Activated CD4-positive, alpha-beta memory T cell treated with anti-CD3 and anti-CD28 coated beads, Interleukin-2, amount 10 ng/mL, durations not matched to agents 7 days and 5 days (primary cell): Measurements from ENCODE around the gene CIRBP. TPM values are rescaled to one million over a fixed set of nuclear protein-coding genes. Genes with fewer than 3 reads are reported as not detected.
"Not testable (repeated sequence)": the region's sequence is repeated elsewhere in the genome, so short reads cannot be mapped to it uniquely, and the experiment has no call there.

ENCODE experiments used
- CTCF ChIA-PET: fragments of 350-600 bp; sonication (Branson Sonifier 250); formaldehyde crosslinking; loops from one replicate; lab custom pipeline; 2021; ENCODE audit warnings: antibody characterized with exemption, inconsistent platforms; lab: Charles Lee
- POLR2A ChIA-PET: fragments of 350-600 bp; sonication (Branson Sonifier 250); formaldehyde crosslinking; loops from one replicate; lab custom pipeline; 2021; ENCODE audit warnings: antibody characterized with exemption; lab: Charles Lee
- DNase-seq: peaks from one replicate; pipeline ENCODE4 v3.0.0-alpha.2; 2020
- H3K27ac Mint-ChIP-seq: one replicate; pipeline ENCODE4 v1.8.0; 2021; ENCODE audit warnings: mild to moderate bottlenecking, mixed read lengths
- H3K27me3 Mint-ChIP-seq: one replicate; pipeline ENCODE4 v1.8.0; 2021; ENCODE audit warnings: mixed read lengths
- H3K36me3 Mint-ChIP-seq: one replicate; pipeline ENCODE4 v1.8.0; 2021; ENCODE audit warnings: low read depth, mixed read lengths
- H3K4me1 Mint-ChIP-seq: one replicate; pipeline ENCODE4 v1.8.0; 2021; ENCODE audit warnings: mixed read lengths
- H3K4me3 Mint-ChIP-seq: one replicate; pipeline ENCODE4 v1.8.0; 2021; ENCODE audit warnings: mild to moderate bottlenecking, mixed read lengths
- H3K9me3 Mint-ChIP-seq: one replicate; pipeline ENCODE4 v1.8.0; 2021; ENCODE audit warnings: mixed read lengths
- total RNA-seq, 2 experiments: library from RNA; stranded (reverse); gene quantifications; one replicate each; pipeline ENCODE4 v1.2.3, GENCODE V29; 2021

CIRBP gene
- total RNA-seq, 2 experiments from 2014 or later, result 203 to 204 TPM

- ChIA-PET CTCF (interaction anchor here (0.6 to 5.3 kb wide), 37 partner anchors 9 to 381 kb away, joined by 3 to 412 read pairs (median 5); partner anchors contain the start of genes CIRBP, FAM174C, MED16 and NDUFS7), POLR2A (interaction anchor here (0.7 to 6.9 kb wide), 18 partner anchors 9 to 654 kb away, joined by 3 to 266 read pairs (median 4); partner anchors contain the start of genes ARHGAP45, CIRBP, EFNA2 and FAM174C)
- peaks cover 5% of the 10 kb centered on the region for H3K27me3 Mint-ChIP-seq
- H3K36me3 Mint-ChIP-seq, result peaks cover 2% of the 10 kb centered on the region
- H3K27ac Mint-ChIP-seq, result peak overlapping the region; percentile 89
- peaks cover 38% of the 10 kb centered on the region for H3K4me1 Mint-ChIP-seq
- H3K4me3 Mint-ChIP-seq, result peak overlapping the region; percentile 61
- no peaks in the 10 kb centered on the region for H3K9me3 Mint-ChIP-seq
- DNase-seq, result peak; percentile 88
These were observed 25.1 kb upstream of the CIRBP start for GRCh38 chr19:1243768-1244692.

GRCh38 chr19:1244693-1245451 lies 24.3 kb upstream of the CIRBP start:
- Mint-ChIP-seq H3K36me3 (peaks cover 5% of the 10 kb centered on the region), H3K4me3 (peak overlapping the region; percentile 61), H3K27ac (peak overlapping the region; percentile 89), H3K27me3 (no peaks in the 10 kb centered on the region), H3K9me3 (no peaks in the 10 kb centered on the region), H3K4me1 (peaks cover 38% of the 10 kb centered on the region)
- ChIA-PET CTCF (interaction anchor here (0.6 to 5.3 kb wide), 35 partner anchors 8 to 382 kb away, joined by 3 to 412 read pairs (median 5); partner anchors contain the start of genes CIRBP, FAM174C, MED16 and NDUFS7), POLR2A (interaction anchor here (0.7 to 6.9 kb wide), 17 partner anchors 8 to 653 kb away, joined by 3 to 266 read pairs (median 4); partner anchors contain the start of genes ARHGAP45, CIRBP, EFNA2 and FAM174C)
- no peak for DNase-seq

GRCh38 chr19:1245494-1246264 lies 23.5 kb upstream of the CIRBP start:
- Mint-ChIP-seq H3K4me1 (peaks cover 36% of the 10 kb centered on the region), H3K27me3 (no peaks in the 10 kb centered on the region), H3K36me3 (peaks cover 5% of the 10 kb centered on the region), H3K4me3 (no peak overlapping the region), H3K27ac (no peak overlapping the region), H3K9me3 (no peaks in the 10 kb centered on the region)
- CTCF ChIA-PET, result interaction anchor here (1.0 to 5.3 kb wide), 4 partner anchors 19 to 107 kb away, joined by 3 to 412 read pairs (median 18); partner anchors contain the start of genes CIRBP and FAM174C
- no peak for DNase-seq
- POLR2A ChIA-PET, result interaction anchor here (3.7 to 6.9 kb wide), 2 partner anchors 16 to 22 kb away, joined by 27 to 266 read pairs; partner anchors contain the start of gene CIRBP

- CTCF ChIA-PET, result interaction anchor here (0.7 to 5.3 kb wide), 2 partner anchors 18 to 269 kb away, joined by 3 to 412 read pairs; partner anchors contain the start of gene CIRBP
- POLR2A ChIA-PET, result interaction anchor here (3.7 to 6.9 kb wide), 2 partner anchors 15 to 21 kb away, joined by 27 to 266 read pairs; partner anchors contain the start of gene CIRBP
- H3K4me1 Mint-ChIP-seq, result peaks cover 28% of the 10 kb centered on the region
- not testable (repeated sequence) for DNase-seq, H3K36me3 Mint-ChIP-seq, H3K27ac Mint-ChIP-seq, H3K4me3 Mint-ChIP-seq, H3K27me3 Mint-ChIP-seq, H3K9me3 Mint-ChIP-seq
These were observed 22.7 kb upstream of the CIRBP start for GRCh38 chr19:1246265-1247087.

- H3K27me3 Mint-ChIP-seq, result no peaks in the 10 kb centered on the region
- H3K4me3 Mint-ChIP-seq, result no peak overlapping the region
- peak overlapping the region; percentile 54 for H3K27ac Mint-ChIP-seq
These were observed 21.4 kb upstream of the CIRBP start for GRCh38 chr19:1247748-1248138.

GRCh38 chr19:1248139-1248785 lies 20.9 kb upstream of the CIRBP start, which contains the start of gene MIDN:
MIDN (plus strand) TSS chr19:1248583; CDS start chr19:1250297, 1,714 bp downstream.
- Mint-ChIP-seq H3K9me3 (no peaks in the 10 kb centered on the region), H3K36me3 (peaks cover 19% of the 10 kb centered on the region), H3K27me3 (no peaks in the 10 kb centered on the region), H3K4me1 (peaks cover 15% of the 10 kb centered on the region), H3K27ac (peak within 1 kb of the TSS; percentile 84), H3K4me3 (peak within 1 kb of the TSS; percentile 78)
- DNase-seq, result peak; percentile 75
- POLR2A ChIA-PET, result interaction anchor here (1.0 to 1.6 kb wide), 5 partner anchors 12 to 227 kb away, joined by 3 to 12 read pairs (median 3); partner anchors contain the start of genes CIRBP, RNU6-2 and TMEM259
- CTCF ChIA-PET, result interaction anchor here (0.5 to 1.0 kb wide), 2 partner anchors 18 to 158 kb away, joined by 3 to 4 read pairs; no protein-coding TSS in a partner anchor

More at GRCh38 chr19:1247748-1248138, 21.4 kb upstream of the CIRBP start:
- POLR2A ChIA-PET, result interaction anchor here (1.6 kb wide), 1 partner anchor 19 kb away, joined by 12 read pairs; no protein-coding TSS in a partner anchor
- peaks cover 19% of the 10 kb centered on the region for H3K4me1 Mint-ChIP-seq
- H3K36me3 Mint-ChIP-seq, result peaks cover 17% of the 10 kb centered on the region
- no peak for DNase-seq
- CTCF ChIA-PET, result interaction anchor here (5.3 kb wide), 1 partner anchor 17 kb away, joined by 412 read pairs; the partner anchor contains the start of gene CIRBP
- H3K9me3 Mint-ChIP-seq, result no peaks in the 10 kb centered on the region

- DNase-seq, result peak; percentile 84
- ChIA-PET POLR2A (interaction anchor here (1.0 to 1.6 kb wide), 5 partner anchors 12 to 228 kb away, joined by 3 to 12 read pairs (median 3); partner anchors contain the start of genes CIRBP, RNU6-2 and TMEM259), CTCF (interaction anchor here (0.5 to 1.0 kb wide), 2 partner anchors 17 to 159 kb away, joined by 3 to 4 read pairs; no protein-coding TSS in a partner anchor)
- H3K4me3 Mint-ChIP-seq, result peak overlapping the region; percentile 78
- peak overlapping the region; percentile 84 for H3K27ac Mint-ChIP-seq
- peaks cover 14% of the 10 kb centered on the region for H3K4me1 Mint-ChIP-seq
- H3K9me3 Mint-ChIP-seq, result no peaks in the 10 kb centered on the region
- peaks cover 23% of the 10 kb centered on the region for H3K36me3 Mint-ChIP-seq
- H3K27me3 Mint-ChIP-seq, result no peaks in the 10 kb centered on the region
These were observed 20.3 kb upstream of the CIRBP start for GRCh38 chr19:1248786-1249297.

- H3K36me3 Mint-ChIP-seq, result peaks cover 24% of the 10 kb centered on the region
- CTCF ChIA-PET, result interaction anchor here (1.0 kb wide), 1 partner anchor 17 kb away, joined by 3 read pairs; no protein-coding TSS in a partner anchor
- H3K27ac Mint-ChIP-seq, result peak overlapping the region; percentile 82
- H3K4me3 Mint-ChIP-seq, result peak overlapping the region; percentile 80
- DNase-seq, result peak; percentile 97
- H3K27me3 Mint-ChIP-seq, result no peaks in the 10 kb centered on the region
- H3K4me1 Mint-ChIP-seq, result peaks cover 16% of the 10 kb centered on the region
- POLR2A ChIA-PET, result interaction anchor here (0.6 to 1.6 kb wide), 9 partner anchors 8 to 228 kb away, joined by 3 to 12 read pairs (median 3); partner anchors contain the start of genes ATP5F1D, CIRBP, RNU6-2 and TMEM259
- H3K9me3 Mint-ChIP-seq, result no peaks in the 10 kb centered on the region
These were observed 19.7 kb upstream of the CIRBP start for GRCh38 chr19:1249298-1249989.

- Mint-ChIP-seq H3K9me3 (no peaks in the 10 kb centered on the region), H3K36me3 (peaks cover 28% of the 10 kb centered on the region), H3K27me3 (no peaks in the 10 kb centered on the region), H3K4me1 (peaks cover 17% of the 10 kb centered on the region), H3K27ac (peak overlapping the region; percentile 82), H3K4me3 (peak overlapping the region; percentile 80)
- ChIA-PET CTCF (no interaction called here), POLR2A (interaction anchor here (0.6 to 1.0 kb wide), 4 partner anchors 9 to 229 kb away, joined by 3 to 10 read pairs (median 3); partner anchors contain the start of genes ATP5F1D, CIRBP and RNU6-2)
- DNase-seq, result no peak
These were observed 19.1 kb upstream of the CIRBP start for GRCh38 chr19:1249990-1250436.
